Parietal lobe (tissue), 1 donor: ENCODE measurements around the gene CENPO. TPM values are rescaled to one million over a fixed set of nuclear protein-coding genes. Genes with fewer than 3 reads are reported as not detected.

Experiments used
- total RNA-seq: library from RNA; depleted of rRNA; stranded (reverse); fragments of >200 nt; gene quantifications from one replicate; pipeline ENCODE4 v1.2.3, GENCODE V29; 2014

CENPO gene
- total RNA-seq: 16.6 TPM

GRCh38 chr2:24792874-24793760, at the start of gene CENPO, which contains the start of gene PTRHD1:
TSS of gene CENPO (plus strand) at chr2:24793425. CDS start at chr2:24793920, 495 bp downstream.
TSS of gene PTRHD1 (minus strand) at chr2:24793391. CDS start at chr2:24793377, 14 bp downstream.

Other genes starting within 250 kb of the CENPO start
- 27.5 TPM for gene PTRHD1, start within 50 bp of the CENPO start, total RNA-seq
- gene ADCY3, start 126.8 kb downstream of the CENPO start, total RNA-seq: 35.4 TPM
- gene DNAJC27, start 178.5 kb downstream of the CENPO start, total RNA-seq: 18.5 TPM
- gene EFR3B, start 248.7 kb downstream of the CENPO start, total RNA-seq: 69.5 TPM